ENCODE results near the gene CFAP77.
"Not testable (repeated sequence)": the region's sequence is repeated elsewhere in the genome, so short reads cannot be mapped to it uniquely, and the experiment has no call there.

Gene CFAP77

DNA sequence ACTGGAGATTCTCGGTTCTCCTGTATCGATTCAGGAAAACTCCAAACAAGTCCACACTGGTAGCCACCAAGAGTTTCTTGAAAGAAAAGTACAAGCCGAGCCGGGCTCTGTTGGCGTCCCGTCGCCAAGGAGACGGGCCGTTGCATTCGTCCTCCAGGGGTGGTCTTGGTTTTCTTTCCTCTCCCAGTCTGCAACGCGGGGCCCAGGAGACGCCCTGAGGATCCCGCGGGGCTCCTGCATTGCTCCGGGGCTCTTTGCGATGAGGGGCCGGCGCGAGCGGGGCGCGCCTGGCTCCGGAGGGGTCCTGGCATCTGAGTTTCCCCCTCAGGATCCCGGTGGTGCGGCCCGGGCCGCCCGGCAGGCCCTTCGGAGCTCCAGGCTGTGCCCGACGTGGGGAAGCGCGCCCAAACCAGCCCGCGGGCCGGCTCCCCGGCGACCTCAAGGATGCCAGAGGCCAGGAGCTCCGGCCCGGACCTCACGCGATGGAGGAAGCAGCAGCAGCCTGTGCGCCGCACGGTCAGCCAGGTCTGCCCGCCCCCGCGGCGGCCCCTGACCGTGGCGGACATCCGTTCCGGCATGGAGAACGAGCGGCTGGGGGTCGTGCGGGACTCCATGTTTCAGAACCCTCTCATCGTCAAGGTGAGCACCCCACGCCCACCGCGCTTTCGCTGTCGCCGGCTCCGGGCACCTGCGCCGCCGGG, at the start of gene CFAP77:
Gene CFAP77 (plus strand): TSS at position 384 of the 701 bp plus-strand sequence. CDS start 61 bp downstream, at position 445.
- DNase-seq (ENCODE audit: low read depth, low spot score) = peak; percentile 75

DNA sequence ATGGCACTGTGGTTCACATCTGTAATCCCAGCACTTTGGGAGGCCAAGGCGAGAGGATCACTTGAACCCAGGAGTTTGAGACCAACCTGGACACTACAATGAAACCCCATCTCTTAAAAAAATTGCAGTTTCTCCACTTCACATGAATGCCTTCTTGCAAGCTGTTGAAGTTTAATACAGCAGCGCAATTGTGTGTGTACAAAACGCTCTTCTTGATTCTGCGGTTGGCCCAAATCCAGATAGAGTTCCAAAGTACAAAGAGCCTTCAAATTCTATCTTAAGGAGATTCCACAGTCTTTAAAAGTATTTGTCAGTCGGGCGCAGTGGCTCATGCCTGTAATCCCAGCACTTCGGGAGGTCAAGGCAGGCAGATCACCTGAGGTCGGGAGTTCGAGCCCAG, 45.9 kb upstream of the CFAP77 start:
- DNase-seq (ENCODE audit: low read depth, low spot score) = no peak

DNA sequence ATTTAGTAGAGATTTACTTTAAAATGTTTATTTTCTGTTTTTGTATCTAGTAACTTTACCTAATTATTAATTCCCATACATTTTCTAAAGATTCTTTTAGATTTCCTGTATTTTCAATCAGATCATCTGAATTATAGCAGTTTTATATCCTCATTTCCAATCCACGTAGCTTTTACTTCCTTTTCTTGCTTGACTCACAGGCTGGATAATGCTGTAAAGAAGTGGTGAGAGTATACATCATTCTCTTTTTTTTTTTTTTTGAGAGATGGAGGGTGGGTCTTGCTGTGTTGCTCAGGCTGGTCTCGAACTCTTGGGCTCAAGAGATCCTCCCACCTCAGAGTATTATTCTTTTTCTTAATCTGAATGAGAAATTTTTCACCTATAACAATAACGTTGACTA, 44.0 kb upstream of the CFAP77 start:
- no peak for DNase-seq (ENCODE audit: low read depth, low spot score)

DNA sequence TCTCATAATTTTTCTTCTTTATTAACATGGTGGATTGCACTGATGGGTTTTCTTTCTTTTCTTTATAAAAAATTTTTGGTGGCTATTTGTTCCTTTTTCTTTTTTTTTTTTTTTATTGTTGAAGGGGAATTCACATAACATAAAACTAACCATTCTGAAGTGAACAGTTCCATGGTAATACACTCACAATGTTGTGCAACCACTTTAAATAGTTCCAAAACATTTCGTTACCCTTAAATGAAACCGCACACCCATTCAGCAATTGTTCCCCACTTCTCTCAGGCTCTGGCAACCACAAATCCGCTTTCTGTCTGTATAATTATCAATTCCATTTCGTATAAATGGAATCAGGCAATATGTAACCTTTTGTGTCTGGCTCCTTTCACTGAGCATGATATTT, 43.5 kb upstream of the CFAP77 start:
- no peak for DNase-seq (ENCODE audit: low read depth, low spot score)

DNA sequence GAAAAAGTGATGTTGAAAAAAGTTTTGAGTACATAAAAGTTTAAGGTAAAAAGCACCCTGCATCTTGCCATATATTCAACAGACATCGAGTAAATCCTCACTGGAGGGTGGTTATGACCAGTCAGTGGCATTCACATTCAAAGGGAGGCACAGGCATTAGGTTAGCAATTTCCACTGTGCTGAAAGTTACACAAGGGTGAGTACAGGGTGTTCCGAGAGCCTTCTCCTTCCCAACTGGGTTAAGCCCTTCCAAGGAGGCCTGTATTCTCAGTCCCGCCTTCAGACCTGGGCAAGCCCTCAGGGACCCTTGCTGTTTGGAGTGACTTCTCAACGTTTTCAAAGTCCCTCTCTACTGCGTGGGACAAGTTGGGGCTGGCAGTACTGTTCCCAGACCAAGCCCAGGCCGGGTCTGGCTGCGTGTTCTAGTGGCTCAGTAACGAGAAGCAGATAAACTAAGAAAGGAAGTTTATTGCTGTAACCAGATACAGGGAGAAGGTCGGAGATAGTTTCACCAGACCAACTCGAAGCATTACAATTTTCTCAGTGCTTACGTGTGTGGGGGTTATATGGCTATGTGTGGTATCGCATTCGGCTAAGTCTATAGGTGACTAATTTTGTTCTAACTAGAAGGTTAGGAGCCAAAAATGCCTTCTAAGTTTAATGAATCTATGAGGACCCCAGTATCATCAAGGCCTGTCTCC, 42.2 kb upstream of the CFAP77 start:
- no peak for DNase-seq (ENCODE audit: low read depth, low spot score)

DNA sequence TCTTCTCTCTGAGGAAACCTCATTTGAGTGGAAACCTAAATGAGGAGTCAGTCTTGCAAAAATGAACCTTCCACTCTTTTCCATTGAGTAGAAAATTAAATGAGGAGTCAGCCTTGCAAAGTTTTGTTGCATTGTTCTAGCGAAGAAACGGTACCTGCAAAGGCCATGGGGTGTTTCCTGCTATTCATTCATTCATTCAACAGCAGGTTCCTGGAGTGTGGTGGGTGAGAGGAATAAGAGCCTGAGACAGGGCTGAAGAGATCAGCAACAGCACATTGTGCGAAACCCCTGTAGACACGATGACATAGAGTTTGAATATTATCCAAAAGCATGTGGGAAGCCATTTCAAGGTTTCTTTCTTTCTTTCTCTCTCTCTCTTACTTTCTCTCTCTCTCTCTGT, 40.6 kb upstream of the CFAP77 start:
- DNase-seq (ENCODE audit: low read depth, low spot score) = no peak

DNA sequence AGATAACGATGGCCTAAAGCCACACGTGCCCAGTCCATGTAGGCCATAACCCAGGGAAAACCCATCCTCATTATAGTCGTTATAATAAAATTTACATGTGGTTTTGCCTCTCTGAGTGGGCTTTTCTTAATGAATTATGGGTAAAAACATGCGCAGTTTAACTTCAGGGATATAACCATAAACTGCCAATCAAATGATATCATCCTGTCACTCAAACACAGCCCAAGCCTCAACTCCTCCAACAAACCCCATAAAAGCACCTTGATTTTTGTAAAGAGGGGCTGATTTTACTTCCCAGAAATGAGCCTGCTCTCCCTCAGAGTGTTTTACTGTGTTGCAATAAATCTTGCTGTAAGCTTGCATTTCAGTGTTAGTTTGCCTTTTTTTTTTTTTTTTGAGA, 39.4 kb upstream of the CFAP77 start:
- no peak for DNase-seq (ENCODE audit: low read depth, low spot score)

DNA sequence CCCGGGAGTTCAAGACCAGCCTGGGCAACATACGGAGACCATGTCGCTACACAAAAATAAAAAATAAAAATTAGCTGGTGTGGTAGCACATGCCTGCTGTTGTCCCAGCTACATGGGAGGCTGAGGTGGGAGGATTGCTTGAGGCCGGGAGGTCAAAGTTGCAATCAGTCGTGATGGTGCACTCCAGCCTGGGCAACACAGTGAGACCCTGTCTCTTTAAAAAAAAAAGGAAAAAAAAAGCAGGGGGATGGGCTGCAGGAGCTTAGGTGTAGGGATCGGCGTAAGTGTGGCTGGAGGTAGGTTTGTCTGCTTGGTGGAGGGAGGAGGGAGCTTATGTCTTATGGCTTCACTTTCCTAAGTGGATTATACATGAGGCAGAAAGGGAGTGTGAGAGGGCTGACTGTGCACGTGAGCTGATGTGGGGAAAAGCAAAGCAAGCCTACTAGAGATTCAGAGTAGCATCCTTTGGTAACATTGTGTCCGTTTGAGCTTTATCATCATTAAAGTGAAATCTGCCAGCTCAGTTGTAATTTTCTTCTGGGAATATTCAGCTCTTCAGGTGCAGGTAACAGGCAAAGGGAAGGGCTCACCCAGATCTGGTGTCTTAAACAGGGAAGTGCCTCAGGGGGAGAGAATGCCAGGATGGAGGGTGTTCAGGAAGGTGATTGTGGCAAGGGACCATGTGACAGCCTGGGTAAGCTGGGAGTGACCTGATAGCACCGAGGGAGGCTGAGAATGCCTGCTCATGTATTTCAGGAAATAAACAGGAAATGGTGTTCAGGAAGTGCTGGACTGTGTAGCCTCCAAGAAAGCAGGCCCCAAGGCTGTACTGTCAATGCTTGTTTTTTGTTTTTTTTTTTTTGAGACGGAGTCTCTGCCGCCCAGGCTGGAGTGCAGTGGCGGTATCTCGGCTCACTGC, 37.6 kb upstream of the CFAP77 start:
- no peak for DNase-seq (ENCODE audit: low read depth, low spot score)

DNA sequence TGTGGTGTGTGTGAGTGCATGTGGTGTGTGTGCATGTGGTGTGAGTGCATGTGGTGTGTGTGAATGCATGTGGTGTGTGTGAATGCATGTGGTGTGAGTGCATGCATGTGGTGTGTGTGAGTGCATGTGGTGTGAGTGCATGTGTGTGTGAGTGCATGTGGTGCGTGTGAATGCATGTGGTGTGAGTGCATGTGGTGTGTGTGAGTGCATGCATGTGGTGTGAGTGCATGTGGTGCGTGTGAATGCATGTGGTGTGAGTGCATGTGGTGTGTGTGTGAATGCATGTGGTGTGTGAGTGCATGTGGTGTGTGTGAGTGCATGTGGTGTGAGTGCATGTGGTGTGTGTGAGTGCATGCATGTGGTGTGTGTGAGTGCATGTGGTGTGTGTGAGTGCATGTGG, 32.2 kb upstream of the CFAP77 start:
- not testable (repeated sequence) for DNase-seq (ENCODE audit: low read depth, low spot score)

DNA sequence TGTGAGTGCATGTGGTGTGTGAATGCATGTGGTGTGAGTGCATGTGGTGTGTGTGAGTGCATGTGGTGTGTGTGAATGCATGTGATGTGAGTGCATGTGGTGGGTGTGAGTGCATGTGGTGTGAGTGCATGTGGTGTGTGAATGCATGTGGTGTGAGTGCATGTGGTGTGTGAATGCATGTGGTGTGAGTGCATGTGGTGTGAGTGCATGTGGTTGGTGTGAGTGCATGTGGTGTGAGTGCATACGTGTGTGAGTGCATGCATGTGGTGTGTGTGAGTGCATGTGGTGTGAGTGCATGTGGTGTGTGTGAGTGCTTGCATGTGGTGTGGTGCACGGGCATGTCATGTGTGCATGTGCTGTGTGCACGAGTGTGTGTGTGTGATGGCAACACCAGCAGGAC, 31.6 kb upstream of the CFAP77 start:
- not testable (repeated sequence) for DNase-seq (ENCODE audit: low read depth, low spot score)

DNA sequence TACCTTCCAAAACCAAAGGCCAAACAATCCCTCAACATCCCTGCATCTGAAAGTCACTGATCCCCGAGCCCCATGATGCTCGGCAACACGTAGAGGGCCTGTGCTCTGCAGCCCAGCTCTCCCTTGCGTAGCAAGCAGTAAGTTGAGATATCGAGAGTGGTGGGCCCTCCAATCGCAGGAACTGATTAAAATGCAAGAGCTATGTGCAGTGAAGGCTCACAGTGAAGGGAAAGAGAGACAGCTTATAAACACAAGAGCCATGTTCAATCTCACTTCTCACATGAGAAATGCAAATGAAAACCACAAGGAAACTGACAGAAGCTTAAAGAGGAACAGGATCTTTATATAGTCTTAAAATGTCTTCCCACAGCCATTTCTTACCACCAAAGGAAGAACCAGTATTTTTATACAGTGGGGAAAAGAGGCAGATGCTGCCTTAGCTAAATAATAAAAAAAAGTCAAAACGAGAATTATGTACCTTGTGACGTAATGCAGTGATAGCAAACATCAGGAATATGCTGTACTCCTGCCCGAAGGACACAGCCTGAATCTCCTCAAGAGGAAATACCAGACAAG, 28.0 kb upstream of the CFAP77 start:
- no peak for DNase-seq (ENCODE audit: low read depth, low spot score)

DNA sequence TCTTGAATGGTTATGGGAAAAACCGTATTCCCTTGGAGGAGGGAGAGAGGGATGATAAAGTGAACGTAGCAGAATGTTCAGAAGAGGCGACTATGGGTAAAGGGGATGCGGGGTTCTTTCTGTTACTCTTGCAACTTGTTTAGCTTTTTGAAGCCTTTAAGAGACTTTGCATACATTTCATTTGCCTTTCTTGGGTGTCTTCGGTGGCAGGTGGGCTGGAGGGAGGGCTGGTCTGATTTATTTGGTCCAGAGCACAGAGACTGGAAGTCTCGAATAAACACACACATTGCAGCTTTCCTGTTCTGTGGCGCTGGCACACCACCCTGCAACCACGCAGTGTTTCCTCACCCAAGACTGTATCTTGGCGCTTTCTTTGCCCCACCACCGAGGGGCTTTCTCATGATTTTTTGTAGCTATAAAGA, 26.5 kb upstream of the CFAP77 start:
- no peak for DNase-seq (ENCODE audit: low read depth, low spot score)

DNA sequence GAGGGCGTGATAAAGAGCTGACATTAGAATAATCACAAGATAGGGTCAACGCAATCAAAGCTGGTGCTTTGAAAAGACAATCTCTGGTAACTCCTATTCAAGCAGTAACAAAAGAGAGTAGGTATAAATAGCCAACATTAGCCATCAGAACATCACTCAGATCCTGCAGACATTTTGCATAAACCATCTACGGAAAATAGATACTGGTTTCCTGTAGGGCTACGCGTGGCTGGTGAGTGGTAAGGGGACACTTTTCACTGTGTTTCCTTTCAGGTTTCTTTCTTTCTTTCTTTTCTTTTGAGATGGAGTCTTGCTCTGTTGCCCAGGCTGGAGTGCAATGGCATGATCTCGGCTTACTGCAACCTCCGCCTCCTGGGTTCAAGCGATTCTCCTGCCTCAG, 25.6 kb upstream of the CFAP77 start:
- DNase-seq (ENCODE audit: low read depth, low spot score) = no peak

DNA sequence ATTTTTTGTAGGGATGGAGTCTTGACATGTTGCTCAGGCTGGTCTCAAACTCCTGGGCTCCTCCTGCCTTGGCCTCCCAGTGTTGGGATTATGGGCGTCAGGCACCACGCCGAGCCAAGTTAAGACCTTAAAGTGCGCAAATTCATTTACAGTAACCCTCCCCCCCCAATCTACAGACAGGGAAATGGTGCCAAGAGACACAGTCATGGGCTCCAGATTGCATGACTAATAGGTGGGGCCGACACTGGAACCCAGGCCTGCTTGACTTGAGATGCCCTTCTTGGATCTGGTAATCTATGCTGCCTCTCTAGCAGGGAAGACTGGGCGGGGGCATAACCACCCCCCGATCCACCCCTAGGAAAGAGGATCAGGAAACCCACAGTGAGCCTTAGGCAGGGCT, 22.9 kb upstream of the CFAP77 start:
- no peak for DNase-seq (ENCODE audit: low read depth, low spot score)

DNA sequence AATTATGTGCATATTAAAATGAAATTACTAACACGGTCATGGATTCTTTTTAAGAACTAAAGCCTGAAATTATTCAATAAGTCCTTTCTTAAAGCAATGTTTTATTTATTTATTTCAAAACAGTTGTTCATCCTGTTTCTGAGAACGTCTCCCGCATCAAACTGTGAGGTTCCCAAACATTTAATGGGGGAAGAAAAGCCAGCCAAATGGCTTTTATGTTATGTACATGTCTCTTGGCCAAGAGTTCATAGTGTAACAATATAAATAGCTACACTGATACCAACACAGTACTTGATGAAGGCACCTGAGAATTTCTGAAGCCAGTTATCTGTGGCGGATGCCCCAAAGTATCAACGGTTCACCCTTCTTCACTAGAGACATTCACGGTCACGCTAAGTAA, 19.0 kb upstream of the CFAP77 start:
- DNase-seq (ENCODE audit: low read depth, low spot score) = no peak

DNA sequence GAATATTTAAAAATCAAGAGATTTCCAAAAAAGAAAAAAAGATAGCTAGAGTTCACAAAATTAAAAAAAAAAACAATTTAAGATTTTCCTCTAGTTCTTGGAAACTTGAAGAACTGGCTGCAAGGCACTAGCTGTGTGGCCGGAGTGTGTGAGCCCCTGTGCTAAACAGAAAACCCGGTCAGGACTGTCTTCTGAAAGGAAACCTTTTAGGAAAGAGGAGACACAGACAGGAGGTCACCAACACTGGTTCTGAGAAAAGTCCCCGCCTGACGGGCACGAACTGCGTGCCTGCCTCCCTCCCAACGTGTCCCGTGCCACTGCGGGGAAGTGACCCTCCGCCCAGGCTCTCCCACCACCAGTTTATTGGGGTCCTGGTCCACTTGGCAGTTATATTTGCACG, 18.6 kb upstream of the CFAP77 start:
- DNase-seq (ENCODE audit: low read depth, low spot score) = no peak

DNA sequence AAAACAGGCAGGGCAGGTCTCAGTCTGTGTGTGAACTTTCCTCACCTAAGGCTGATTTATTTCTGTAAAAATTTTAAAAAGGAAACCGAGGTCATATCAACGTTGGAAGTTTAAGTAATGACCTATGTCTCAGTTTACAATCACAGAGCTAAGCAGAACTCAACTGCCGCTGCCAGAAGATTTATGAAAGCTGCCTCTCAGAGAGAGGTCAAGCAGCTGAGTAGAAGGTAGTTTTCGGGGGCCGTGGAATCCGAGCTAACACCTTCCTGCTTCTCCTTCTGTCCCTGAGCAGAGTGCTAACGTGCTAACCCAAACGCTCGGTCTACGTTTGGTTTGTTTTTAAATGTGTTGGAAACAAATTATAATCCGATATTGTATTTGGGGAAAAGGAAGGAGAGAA, 14.5 kb upstream of the CFAP77 start:
- DNase-seq (ENCODE audit: low read depth, low spot score) = no peak

DNA sequence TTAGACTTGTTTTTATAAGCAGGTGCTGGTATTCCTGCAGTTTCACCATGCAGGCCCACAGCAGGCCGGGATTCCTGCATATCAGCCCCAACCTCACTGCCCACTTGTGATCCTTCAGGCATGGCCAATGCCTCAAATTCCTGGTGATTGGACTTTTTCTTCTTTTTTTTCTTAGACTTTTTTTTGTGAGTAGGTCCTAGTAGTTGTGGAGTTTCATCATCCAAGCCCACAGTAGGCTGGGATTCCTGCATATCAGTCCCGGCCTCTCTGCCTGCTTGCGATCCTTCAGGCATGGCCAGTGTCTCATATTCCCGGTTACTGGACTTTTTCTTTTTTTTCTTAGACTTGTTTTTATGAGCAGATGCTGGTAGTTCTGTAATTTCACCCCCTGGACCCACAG, 8.2 kb upstream of the CFAP77 start:
- no peak for DNase-seq (ENCODE audit: low read depth, low spot score)

DNA sequence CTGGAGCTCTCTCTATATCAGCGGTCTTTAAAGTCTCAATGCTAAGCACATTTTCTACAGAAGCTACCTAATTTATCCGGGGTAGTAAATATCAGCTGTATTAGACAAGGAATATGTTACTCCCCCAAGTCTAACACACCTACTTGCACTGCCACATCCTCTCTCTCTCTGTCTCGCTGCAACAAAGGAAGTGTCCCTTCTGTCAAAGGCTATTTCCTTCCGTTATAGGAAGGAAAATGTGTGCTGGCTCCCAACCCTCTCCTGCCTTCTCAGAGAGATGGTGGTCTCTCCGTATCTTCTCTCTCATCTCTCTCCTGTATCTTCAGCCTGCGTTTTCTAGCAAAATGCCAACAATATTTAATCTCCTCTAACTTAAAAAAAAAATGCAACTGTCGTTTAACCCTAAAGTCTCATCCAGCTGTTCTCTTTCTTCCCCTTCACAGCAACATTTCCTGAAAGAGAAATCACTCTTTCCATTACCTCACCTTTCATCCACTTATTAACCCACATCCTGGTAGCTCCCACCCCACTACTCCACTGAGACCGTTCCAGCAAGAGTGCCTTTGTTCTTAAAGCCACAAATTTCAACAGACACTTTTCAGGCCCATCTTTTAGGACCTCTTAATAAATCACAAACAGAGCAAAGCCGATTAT, 5.7 kb upstream of the CFAP77 start:
- DNase-seq (ENCODE audit: low read depth, low spot score) = no peak

DNA sequence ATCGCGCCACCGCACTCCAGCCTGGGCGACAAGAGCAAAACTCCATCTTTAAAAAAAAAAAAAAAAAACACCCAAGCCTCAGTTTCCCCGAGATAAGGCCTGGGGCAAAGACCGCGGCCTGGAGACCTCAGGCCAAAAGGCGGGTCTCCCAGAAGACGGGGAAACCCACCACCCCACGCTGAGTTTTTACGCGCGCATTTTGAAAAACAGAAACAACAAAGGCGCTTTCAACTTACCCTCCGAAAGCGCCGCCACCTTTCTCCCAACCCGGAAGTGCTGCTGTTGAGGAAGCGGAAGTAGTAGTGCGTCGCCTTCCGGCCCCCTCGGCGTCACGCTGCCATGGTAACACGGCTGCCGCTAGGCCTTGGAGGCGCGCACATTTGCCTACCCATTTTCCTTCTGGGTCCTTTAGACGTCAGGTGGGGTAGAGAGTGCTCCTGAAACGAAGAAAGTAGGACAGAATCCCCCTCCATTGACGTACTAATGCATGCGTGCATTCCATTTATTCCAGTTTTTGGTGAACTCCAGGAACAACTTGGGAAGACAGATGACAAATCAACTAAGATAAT, 3.4 kb upstream of the CFAP77 start, which contains the start of gene TTF1:
Gene TTF1 (minus strand): TSS at position 287 of the 569 bp plus-strand sequence. CDS start 4,019 bp downstream, outside the sequence.
- DNase-seq (ENCODE audit: low read depth, low spot score) = peak; percentile 94

DNA sequence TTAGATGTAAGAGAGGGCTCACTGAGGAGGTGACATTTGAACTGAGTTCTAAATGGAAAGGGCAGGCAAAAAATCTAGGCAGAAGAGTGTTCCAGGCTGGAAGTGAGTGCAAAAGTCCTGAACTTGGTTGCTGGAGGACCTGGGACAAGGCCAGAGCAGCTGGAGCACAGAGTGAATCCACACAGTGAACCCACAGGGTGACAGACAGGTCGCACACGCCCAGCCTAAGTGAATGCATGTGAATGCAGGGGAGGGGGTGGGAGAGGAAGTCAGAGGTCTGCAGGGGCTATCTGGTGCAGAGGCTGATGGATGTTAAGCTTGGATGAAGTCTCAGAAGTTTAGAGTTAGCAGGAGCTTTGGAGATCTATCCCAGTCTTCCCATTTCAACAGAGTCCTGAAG, 2.8 kb upstream of the CFAP77 start:
- no peak for DNase-seq (ENCODE audit: low read depth, low spot score)

All from astrocyte of the hippocampus (primary cell).